Upper lobe of left lung (tissue), 4 donors: ENCODE data around the gene RFT1.

Source experiments
- EP300 ChIP-seq, 4 donors: sonication (generic); formaldehyde crosslinking; IDR thresholded peaks; one replicate each; pipeline ENCODE4 v1.5.1; 2017; ENCODE audit warnings: antibody characterized with exemption in 4 of 4, control low read depth in 2 of 4
- POLR2A ChIP-seq, 4 donors: fragments of 450-650 bp; IDR thresholded peaks; one replicate each; pipeline ENCODE4 v1.5.1; 2016 to 2017; ENCODE audit warnings: antibody characterized with exemption in 4 of 4, mild to moderate bottlenecking in 2 of 4
- TF ChIP-seq, protein P1 (sequence below), 6 experiments: fragments of 450-650 bp in 4 of 6; fragments of 200-600 bp in 2 of 6; sonication (generic) in 2 of 6; IDR thresholded peaks; one replicate each; pipeline ENCODE4 v1.5.1; 2016 to 2019; ENCODE audit warnings: antibody characterized with exemption in 6 of 6

DNA sequence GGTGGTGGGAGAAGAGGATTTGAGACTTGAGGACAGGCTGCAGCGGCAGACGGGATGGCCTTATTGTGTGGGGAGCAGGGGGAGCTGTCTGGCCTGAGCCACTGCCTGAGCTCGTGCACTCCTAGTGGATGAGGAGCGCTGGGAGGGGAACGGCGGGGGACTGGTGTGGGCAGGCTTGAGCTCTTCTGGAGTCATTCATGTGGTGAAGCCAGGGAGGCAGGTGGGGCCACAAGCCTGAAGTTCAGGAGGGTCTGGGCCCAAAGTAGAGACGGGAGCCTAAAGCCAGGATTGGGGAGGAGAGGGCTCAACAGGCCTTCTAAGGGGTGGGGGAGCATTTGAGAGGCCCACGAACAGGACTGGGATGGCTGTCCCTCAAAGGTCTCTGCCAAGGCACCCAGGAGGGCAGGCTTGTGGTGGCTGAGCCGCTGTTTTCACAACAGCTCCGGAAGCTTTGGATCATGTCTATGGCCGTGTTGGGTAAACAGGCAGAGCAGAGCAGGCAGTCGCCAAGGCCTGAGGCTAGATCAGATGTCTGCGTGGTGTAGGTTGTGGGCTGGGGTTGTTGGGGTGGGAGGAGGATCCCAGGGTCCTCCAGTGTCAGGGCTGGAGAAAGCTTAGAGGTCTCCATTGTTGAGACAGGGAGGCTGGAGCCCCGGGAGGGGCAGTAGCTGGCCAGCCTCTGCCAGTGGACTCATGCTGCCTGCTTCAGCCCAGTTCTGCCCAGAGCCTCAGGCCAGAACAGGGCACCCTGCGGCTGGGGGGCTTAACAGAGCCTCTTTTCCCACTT is 39.0 kb upstream of the RFT1 start:
- TF ChIP-seq POLR2A (IDR thresholded peaks at IDR 0.05) (no peak), EP300 (IDR thresholded peaks at IDR 0.05) (no peak)
- TF ChIP-seq, protein P1, sequence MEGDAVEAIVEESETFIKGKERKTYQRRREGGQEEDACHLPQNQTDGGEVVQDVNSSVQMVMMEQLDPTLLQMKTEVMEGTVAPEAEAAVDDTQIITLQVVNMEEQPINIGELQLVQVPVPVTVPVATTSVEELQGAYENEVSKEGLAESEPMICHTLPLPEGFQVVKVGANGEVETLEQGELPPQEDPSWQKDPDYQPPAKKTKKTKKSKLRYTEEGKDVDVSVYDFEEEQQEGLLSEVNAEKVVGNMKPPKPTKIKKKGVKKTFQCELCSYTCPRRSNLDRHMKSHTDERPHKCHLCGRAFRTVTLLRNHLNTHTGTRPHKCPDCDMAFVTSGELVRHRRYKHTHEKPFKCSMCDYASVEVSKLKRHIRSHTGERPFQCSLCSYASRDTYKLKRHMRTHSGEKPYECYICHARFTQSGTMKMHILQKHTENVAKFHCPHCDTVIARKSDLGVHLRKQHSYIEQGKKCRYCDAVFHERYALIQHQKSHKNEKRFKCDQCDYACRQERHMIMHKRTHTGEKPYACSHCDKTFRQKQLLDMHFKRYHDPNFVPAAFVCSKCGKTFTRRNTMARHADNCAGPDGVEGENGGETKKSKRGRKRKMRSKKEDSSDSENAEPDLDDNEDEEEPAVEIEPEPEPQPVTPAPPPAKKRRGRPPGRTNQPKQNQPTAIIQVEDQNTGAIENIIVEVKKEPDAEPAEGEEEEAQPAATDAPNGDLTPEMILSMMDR (IDR thresholded peaks at IDR 0.05): no peak
